Measurements from ENCODE around the gene KCNH6. TPM values are rescaled to one million over a fixed set of nuclear protein-coding genes. Genes with fewer than 3 reads are reported as not detected.

Gene KCNH6
- total and polyA plus RNA-seq, 7 donors, result 0.13 TPM; not detected in 6

DNA sequence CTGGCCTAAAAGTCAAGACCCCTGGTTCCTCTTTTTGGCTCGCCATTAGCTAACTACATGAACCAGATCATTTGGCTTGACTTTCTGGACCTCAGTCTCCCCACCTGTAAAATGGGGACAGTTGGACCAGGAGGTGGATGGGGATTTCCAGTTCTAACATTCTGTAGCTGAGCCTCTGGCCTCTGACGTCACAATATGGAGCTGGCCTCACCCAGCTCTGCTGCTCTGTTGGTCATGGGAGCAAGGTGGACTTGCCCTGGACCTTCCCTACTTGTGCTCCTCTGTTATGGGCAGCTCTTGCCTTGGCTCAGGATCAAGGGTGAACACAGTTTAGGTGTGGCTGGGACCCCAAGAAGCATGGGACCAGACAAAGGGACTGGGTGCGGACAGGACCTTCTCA is 16.5 kb upstream of the KCNH6 start:
- no peaks in the 10 kb centered on the region for H3K9me3 ChIP-seq
- intact Hi-C loops (cut with DNase I), result no loop called here
- 94 to 96% methylated on average over 3 of the region's 3 CpGs for WGBS, 2 donors
- no peak for TF ChIP-seq POLR2AphosphoS5 (IDR thresholded peaks at IDR 0.05)
- TF ChIP-seq, protein P1, sequence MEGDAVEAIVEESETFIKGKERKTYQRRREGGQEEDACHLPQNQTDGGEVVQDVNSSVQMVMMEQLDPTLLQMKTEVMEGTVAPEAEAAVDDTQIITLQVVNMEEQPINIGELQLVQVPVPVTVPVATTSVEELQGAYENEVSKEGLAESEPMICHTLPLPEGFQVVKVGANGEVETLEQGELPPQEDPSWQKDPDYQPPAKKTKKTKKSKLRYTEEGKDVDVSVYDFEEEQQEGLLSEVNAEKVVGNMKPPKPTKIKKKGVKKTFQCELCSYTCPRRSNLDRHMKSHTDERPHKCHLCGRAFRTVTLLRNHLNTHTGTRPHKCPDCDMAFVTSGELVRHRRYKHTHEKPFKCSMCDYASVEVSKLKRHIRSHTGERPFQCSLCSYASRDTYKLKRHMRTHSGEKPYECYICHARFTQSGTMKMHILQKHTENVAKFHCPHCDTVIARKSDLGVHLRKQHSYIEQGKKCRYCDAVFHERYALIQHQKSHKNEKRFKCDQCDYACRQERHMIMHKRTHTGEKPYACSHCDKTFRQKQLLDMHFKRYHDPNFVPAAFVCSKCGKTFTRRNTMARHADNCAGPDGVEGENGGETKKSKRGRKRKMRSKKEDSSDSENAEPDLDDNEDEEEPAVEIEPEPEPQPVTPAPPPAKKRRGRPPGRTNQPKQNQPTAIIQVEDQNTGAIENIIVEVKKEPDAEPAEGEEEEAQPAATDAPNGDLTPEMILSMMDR (IDR thresholded peaks at IDR 0.05), result no peak
- TF ChIP-seq EP300 (IDR thresholded peaks at IDR 0.05), result no peak
- no peak for TF ChIP-seq POLR2A (IDR thresholded peaks at IDR 0.05)
- no peak overlapping the region for H3K4me3 ChIP-seq
- H3K27ac ChIP-seq, result no peak overlapping the region
- H3K4me1 ChIP-seq, result no peaks in the 10 kb centered on the region
- no peak for DNase-seq
- peaks cover 0 to 25% (median 0%) of the 10 kb centered on the region in 3 donors for H3K27me3 ChIP-seq
- H3K36me3 ChIP-seq, result no peaks in the 10 kb centered on the region

DNA sequence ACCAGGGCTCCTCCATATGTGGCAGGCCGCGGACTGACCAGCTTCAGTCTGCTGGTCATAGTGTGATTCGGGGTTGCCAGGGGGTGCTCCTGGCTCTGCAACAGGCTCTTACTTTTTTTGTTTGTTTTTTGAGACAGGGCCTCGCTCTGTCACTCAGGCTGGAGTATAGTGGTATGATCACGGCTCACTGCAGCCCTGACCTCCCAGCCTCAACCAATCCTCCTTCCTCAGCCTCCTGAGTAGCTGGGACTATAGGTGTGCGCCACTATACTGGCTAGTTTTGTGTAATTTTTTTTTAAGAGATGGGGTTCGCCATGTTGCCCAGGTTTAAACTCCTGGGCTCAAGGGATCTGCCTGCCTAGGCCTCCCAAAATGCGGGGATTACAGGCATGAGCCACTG is 11.8 kb upstream of the KCNH6 start:
- no peaks in the 10 kb centered on the region for H3K9me3 ChIP-seq
- no peak overlapping the region for H3K4me3 ChIP-seq
- DNase-seq, result no peak
- H3K36me3 ChIP-seq, result no peaks in the 10 kb centered on the region
- H3K27me3 ChIP-seq, result peaks cover 0 to 3% (median 0%) of the 10 kb centered on the region in 3 donors
- no peak overlapping the region for H3K27ac ChIP-seq
- H3K4me1 ChIP-seq, result no peaks in the 10 kb centered on the region
- 94 to 95% methylated on average over 8 of the region's 8 CpGs for WGBS, 2 donors
- intact Hi-C loops (cut with DNase I), result no loop called here
- no peak for TF ChIP-seq EP300 (IDR thresholded peaks at IDR 0.05)
- TF ChIP-seq, protein P1 (IDR thresholded peaks at IDR 0.05), result no peak
- no peak for TF ChIP-seq POLR2A (IDR thresholded peaks at IDR 0.05)
- TF ChIP-seq POLR2AphosphoS5 (IDR thresholded peaks at IDR 0.05), result no peak

DNA sequence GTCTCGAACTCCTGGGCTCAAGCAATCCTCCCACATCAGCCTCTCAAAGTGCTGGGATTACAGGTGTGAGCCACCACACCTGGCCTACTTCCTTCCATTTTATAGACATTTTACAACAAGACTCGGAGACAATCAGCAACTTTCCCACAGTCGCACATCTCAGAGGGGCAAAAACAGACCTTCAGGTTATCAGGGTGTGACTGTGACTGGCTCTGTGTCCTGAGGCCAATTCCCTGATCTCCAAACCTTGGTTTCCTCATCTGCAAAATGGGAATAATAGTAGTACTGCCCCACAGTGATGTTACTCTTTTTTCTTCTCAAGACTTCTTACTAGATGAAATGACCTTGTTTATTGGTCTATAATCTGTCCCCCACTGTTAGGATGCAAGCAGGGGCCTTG is 10.8 kb upstream of the KCNH6 start:
- Histone ChIP-seq H3K27ac (no peak overlapping the region), H3K4me3 (no peak overlapping the region), H3K27me3 (peaks cover 0 to 3% (median 0%) of the 10 kb centered on the region in 3 donors), H3K4me1 (no peaks in the 10 kb centered on the region), H3K9me3 (no peaks in the 10 kb centered on the region), H3K36me3 (no peaks in the 10 kb centered on the region)
- intact Hi-C loops (cut with DNase I), result no loop called here
- no peak for DNase-seq
- WGBS, 2 donors, result 65 to 80% methylated on average over 3 of the region's 3 CpGs
- TF ChIP-seq EP300 (IDR thresholded peaks at IDR 0.05), result no peak
- TF ChIP-seq POLR2A (IDR thresholded peaks at IDR 0.05), result no peak
- TF ChIP-seq, protein P1 (IDR thresholded peaks at IDR 0.05), result no peak
- no peak for TF ChIP-seq POLR2AphosphoS5 (IDR thresholded peaks at IDR 0.05)

GRCh38 chr17:63512896-63513644 is 10.1 kb upstream of the KCNH6 start:
- Histone ChIP-seq H3K36me3 (no peaks in the 10 kb centered on the region), H3K4me3 (no peak overlapping the region), H3K27me3 (peaks cover 0 to 1% (median 0%) of the 10 kb centered on the region in 3 donors), H3K4me1 (no peaks in the 10 kb centered on the region), H3K9me3 (no peaks in the 10 kb centered on the region), H3K27ac (no peak overlapping the region)
- DNase-seq, result no peak
- TF ChIP-seq, protein P1 (IDR thresholded peaks at IDR 0.05), result no peak
- TF ChIP-seq POLR2AphosphoS5 (IDR thresholded peaks at IDR 0.05), result no peak
- no peak for TF ChIP-seq POLR2A (IDR thresholded peaks at IDR 0.05)
- TF ChIP-seq EP300 (IDR thresholded peaks at IDR 0.05), result no peak
- WGBS, 2 donors, result 47 to 77% methylated on average over 7 of the region's 7 CpGs
- intact Hi-C loops (cut with DNase I), result no loop called here
